BJ (cell line): ENCODE measurements around the gene FCN1. TPM values are rescaled to one million over a fixed set of nuclear protein-coding genes. Genes with fewer than 3 reads are reported as not detected.

ENCODE experiments used
- CTCF ChIA-PET: fragments of 350-600 bp; formaldehyde crosslinking; extraction: SDS; loops from one replicate; lab custom pipeline; 2021; ENCODE audit warnings: antibody characterized with exemption, inconsistent platforms; lab: Yijun Ruan, JAX
- POLR2A ChIA-PET: fragments of 300-600 bp; sonication (Branson Sonifier 250); formaldehyde crosslinking; extraction: SDS; loops from one replicate; lab custom pipeline; 2021; ENCODE audit warnings: antibody characterized with exemption; lab: Charles Lee
- DNase-seq: peaks from one replicate; pipeline ENCODE4 v3.0.0-alpha.2; 2011; ENCODE audit warnings: low read depth
- H3K27me3 ChIP-seq: 2 replicates; pipeline ENCODE4 v1.6.0; 2011; ENCODE audit warnings: low read length; ENCODE audit not compliant: control insufficient read depth, insufficient read depth
- H3K36me3 ChIP-seq: 2 replicates; pipeline ENCODE4 v1.5.1; 2011; ENCODE audit warnings: low read length; ENCODE audit not compliant: control insufficient read depth, insufficient read depth
- H3K4me3 ChIP-seq: 2 replicates; pipeline ENCODE4 v1.5.1; 2011; ENCODE audit warnings: low read depth, mild to moderate bottlenecking, control low read depth, low read length
- polyA plus RNA-seq: library from polyadenylated mRNA; depleted of rRNA; stranded (reverse); fragments of >200 nt; gene quantifications from 2 replicates; pipeline ENCODE4 v1.2.3, GENCODE V29; 2011
- TF ChIP-seq, protein P1 (sequence below): IDR thresholded peaks from 2 replicates; pipeline ENCODE4 v1.5.1; 2011; ENCODE audit warnings: low read depth, mild to moderate bottlenecking, control low read depth, inconsistent platforms, low read length, moderate library complexity; ENCODE audit not compliant: insufficient read depth

Gene FCN1
- polyA plus RNA-seq, 1 experiment = not detected

- H3K27me3 ChIP-seq = peaks cover 8% of the 10 kb centered on the region
- CTCF ChIA-PET = no interaction called here
- POLR2A ChIA-PET = no interaction called here
- TF ChIP-seq, protein P1, sequence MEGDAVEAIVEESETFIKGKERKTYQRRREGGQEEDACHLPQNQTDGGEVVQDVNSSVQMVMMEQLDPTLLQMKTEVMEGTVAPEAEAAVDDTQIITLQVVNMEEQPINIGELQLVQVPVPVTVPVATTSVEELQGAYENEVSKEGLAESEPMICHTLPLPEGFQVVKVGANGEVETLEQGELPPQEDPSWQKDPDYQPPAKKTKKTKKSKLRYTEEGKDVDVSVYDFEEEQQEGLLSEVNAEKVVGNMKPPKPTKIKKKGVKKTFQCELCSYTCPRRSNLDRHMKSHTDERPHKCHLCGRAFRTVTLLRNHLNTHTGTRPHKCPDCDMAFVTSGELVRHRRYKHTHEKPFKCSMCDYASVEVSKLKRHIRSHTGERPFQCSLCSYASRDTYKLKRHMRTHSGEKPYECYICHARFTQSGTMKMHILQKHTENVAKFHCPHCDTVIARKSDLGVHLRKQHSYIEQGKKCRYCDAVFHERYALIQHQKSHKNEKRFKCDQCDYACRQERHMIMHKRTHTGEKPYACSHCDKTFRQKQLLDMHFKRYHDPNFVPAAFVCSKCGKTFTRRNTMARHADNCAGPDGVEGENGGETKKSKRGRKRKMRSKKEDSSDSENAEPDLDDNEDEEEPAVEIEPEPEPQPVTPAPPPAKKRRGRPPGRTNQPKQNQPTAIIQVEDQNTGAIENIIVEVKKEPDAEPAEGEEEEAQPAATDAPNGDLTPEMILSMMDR = no peak
- H3K4me3 ChIP-seq = no peak overlapping the region
- H3K36me3 ChIP-seq = no peaks in the 10 kb centered on the region
- DNase-seq = no peak
Observed at GRCh38 chr9:134902936-134903335, 14.8 kb downstream of the FCN1 start.

GRCh38 chr9:134899818-134900217 lies 17.9 kb downstream of the FCN1 start:
- DNase-seq = no peak
- Histone ChIP-seq H3K4me3 (no peak overlapping the region), H3K36me3 (no peaks in the 10 kb centered on the region), H3K27me3 (peaks cover 6% of the 10 kb centered on the region; the same call in 1 of the 2 replicates)
- TF ChIP-seq, protein P1 = no peak
- ChIA-PET CTCF (no interaction called here), POLR2A (no interaction called here)

DNA sequence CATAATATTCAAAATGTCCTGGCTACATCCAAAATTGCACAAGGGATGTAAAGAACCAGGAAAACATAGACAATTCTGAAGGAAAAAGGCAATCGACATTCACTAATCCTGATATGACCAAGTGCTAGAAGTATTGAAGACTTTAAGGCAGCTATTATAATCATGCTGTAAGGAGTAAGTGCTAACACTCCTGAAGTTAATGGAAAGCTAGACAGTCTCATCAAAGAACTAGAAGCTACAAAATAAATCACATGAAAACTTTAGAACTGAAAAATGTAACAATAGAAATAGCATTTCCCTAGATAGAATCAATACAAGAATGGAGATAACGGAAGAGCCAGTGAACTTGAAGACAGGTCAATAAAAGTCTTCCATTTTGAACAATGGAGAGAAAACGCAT lies 18.5 kb downstream of the FCN1 start:
- Histone ChIP-seq H3K4me3 (no peak overlapping the region), H3K36me3 (no peaks in the 10 kb centered on the region), H3K27me3 (peaks cover 6% of the 10 kb centered on the region; the same call in 1 of the 2 replicates)
- ChIA-PET POLR2A (no interaction called here), CTCF (no interaction called here)
- DNase-seq = no peak
- TF ChIP-seq, protein P1 = no peak

DNA sequence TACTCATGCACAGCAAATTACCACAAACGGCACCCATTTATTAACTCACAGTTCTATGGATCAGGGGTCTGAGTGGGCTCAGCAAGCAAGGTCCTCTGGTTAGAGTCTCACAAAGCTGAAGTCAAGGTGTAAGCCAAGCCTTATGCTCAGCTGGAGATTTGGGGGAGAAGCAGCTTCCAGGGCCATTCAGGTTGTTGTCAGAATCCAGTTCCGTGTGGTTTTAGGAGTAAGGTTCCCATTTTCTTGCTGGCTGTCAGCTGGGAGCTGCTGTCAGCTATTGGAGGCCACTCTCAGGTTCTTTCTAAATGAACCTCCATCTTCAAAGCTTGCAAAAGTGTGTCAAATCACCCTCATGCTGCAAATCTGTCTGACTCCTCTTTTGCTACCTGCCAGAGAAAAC lies 19.4 kb downstream of the FCN1 start:
- TF ChIP-seq, protein P1 = no peak
- H3K27me3 ChIP-seq = peaks cover 6% of the 10 kb centered on the region; the same call in 1 of the 2 replicates
- POLR2A ChIA-PET = no interaction called here
- H3K4me3 ChIP-seq = no peak overlapping the region
- no peak for DNase-seq
- no peaks in the 10 kb centered on the region for H3K36me3 ChIP-seq
- CTCF ChIA-PET = no interaction called here

- ChIA-PET CTCF (interaction anchor here (0.9 kb wide), 1 partner anchor 9 kb away, joined by 3 read pairs; no protein-coding TSS in a partner anchor), POLR2A (no interaction called here)
Observed at GRCh38 chr9:134897584-134898170, 20.0 kb downstream of the FCN1 start.

More at GRCh38 chr9:134897584-134898170, 20.0 kb downstream of the FCN1 start:
- DNase-seq = no peak
- H3K27me3 ChIP-seq = peaks cover 10% of the 10 kb centered on the region; the same call in 1 of the 2 replicates
- H3K4me3 ChIP-seq = no peak overlapping the region
- H3K36me3 ChIP-seq = no peaks in the 10 kb centered on the region
- TF ChIP-seq, protein P1 = no peak
